ENCODE measurements around the gene CHM.

- no peak for TF ChIP-seq POLR2A (IDR thresholded peaks at IDR 0.05)
- TF ChIP-seq CTCF (IDR thresholded peaks at IDR 0.05), result no peak
Measured at GRCh38 chrX:85859426-85859825, 187.9 kb downstream of the CHM start.
